Activated CD4-positive, alpha-beta memory T cell treated with anti-CD3 and anti-CD28 coated beads, Interleukin-2, amount 10 ng/mL, durations not matched to agents 7 days and 5 days (primary cell): ENCODE measurements around the gene CEACAM18. TPM values are rescaled to one million over a fixed set of nuclear protein-coding genes. Genes with fewer than 3 reads are reported as not detected.

ENCODE experiments used
- CTCF ChIA-PET: fragments of 350-600 bp; sonication (Branson Sonifier 250); formaldehyde crosslinking; loops from one replicate; lab custom pipeline; 2021; ENCODE audit warnings: antibody characterized with exemption, inconsistent platforms; lab: Charles Lee
- POLR2A ChIA-PET: fragments of 350-600 bp; sonication (Branson Sonifier 250); formaldehyde crosslinking; loops from one replicate; lab custom pipeline; 2021; ENCODE audit warnings: antibody characterized with exemption; lab: Charles Lee
- DNase-seq: peaks from one replicate; pipeline ENCODE4 v3.0.0-alpha.2; 2020
- H3K27ac Mint-ChIP-seq: one replicate; pipeline ENCODE4 v1.8.0; 2021; ENCODE audit warnings: mild to moderate bottlenecking, mixed read lengths
- H3K27me3 Mint-ChIP-seq: one replicate; pipeline ENCODE4 v1.8.0; 2021; ENCODE audit warnings: mixed read lengths
- H3K36me3 Mint-ChIP-seq: one replicate; pipeline ENCODE4 v1.8.0; 2021; ENCODE audit warnings: low read depth, mixed read lengths
- H3K4me1 Mint-ChIP-seq: one replicate; pipeline ENCODE4 v1.8.0; 2021; ENCODE audit warnings: mixed read lengths
- H3K4me3 Mint-ChIP-seq: one replicate; pipeline ENCODE4 v1.8.0; 2021; ENCODE audit warnings: mild to moderate bottlenecking, mixed read lengths
- H3K9me3 Mint-ChIP-seq: one replicate; pipeline ENCODE4 v1.8.0; 2021; ENCODE audit warnings: mixed read lengths
- total RNA-seq, 2 experiments: library from RNA; stranded (reverse); gene quantifications; one replicate each; pipeline ENCODE4 v1.2.3, GENCODE V29; 2021

The CEACAM18 gene
- total RNA-seq, 2 experiments from 2014 or later: not detected

DNA sequence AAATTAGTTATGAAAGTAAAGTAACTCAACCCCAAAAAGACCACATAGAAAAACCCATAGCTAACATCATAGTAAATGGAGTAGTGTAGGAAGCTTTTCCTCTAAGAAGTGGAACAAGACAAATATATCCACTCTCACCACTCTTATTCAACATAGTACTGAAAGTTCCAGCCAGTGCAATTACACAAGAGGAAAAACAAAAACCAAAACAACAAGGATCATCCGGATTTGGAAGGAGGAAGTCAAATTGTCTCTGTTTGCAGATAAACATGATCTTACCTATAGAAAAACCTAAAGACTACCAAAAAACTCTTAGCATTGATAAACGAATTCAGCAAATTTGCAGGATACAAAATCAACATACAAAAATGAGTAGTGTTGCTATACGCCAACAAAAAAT is 11.6 kb upstream of the CEACAM18 start:
- H3K36me3 Mint-ChIP-seq: no peaks in the 10 kb centered on the region
- peaks cover 36% of the 10 kb centered on the region for H3K4me1 Mint-ChIP-seq
- H3K9me3 Mint-ChIP-seq: no peaks in the 10 kb centered on the region
- no peak overlapping the region for H3K27ac Mint-ChIP-seq
- no peak for DNase-seq
- peaks cover 30% of the 10 kb centered on the region for H3K27me3 Mint-ChIP-seq
- ChIA-PET CTCF (interaction anchor here (1.2 to 2.6 kb wide), 3 partner anchors 50 to 194 kb away, joined by 3 to 15 read pairs (median 9); partner anchors contain the start of gene SIGLEC10), POLR2A (interaction anchor here (1.3 kb wide), 1 partner anchor 190 kb away, joined by 3 read pairs; no protein-coding TSS in a partner anchor)
- no peak overlapping the region for H3K4me3 Mint-ChIP-seq

DNA sequence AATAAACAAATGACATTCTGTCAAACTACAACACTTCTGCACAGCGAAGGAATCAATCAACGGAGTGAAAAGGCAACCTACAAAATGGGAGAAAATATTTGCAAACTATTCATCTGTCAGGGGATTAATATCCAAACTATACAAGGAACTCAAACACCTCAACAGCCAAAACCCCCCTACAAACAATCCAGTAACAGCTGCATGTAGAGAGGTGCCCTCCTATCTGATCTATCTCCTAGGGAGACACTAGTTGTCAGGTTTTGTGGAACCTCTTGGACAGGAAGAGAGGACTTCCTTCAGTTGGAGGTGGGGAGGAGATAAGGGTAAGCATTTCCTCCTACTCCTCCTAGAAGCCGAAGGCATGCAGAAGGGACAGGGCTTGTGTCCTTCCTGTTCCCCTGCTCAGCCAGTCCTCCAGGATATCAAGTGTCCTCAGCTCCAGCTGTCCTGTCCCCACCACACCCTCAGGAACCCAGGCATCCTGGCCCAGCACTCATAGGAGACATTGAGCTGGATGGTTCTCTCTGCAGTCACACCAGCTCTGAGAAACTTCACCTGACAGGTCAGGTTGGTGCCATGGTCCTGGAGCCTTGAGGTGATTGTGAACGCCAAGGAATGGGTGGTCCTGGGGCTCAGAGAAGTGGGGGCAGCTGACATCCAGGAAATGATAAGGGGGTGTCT is 10.3 kb upstream of the CEACAM18 start:
- POLR2A ChIA-PET: no interaction called here
- Mint-ChIP-seq H3K36me3 (no peaks in the 10 kb centered on the region), H3K4me1 (peaks cover 39% of the 10 kb centered on the region), H3K27ac (no peak overlapping the region), H3K4me3 (no peak overlapping the region), H3K27me3 (peaks cover 29% of the 10 kb centered on the region), H3K9me3 (no peaks in the 10 kb centered on the region)
- no peak for DNase-seq
- CTCF ChIA-PET: interaction anchor here (0.7 to 2.6 kb wide), 3 partner anchors 8 to 193 kb away, joined by 3 to 15 read pairs (median 9); no protein-coding TSS in a partner anchor

DNA sequence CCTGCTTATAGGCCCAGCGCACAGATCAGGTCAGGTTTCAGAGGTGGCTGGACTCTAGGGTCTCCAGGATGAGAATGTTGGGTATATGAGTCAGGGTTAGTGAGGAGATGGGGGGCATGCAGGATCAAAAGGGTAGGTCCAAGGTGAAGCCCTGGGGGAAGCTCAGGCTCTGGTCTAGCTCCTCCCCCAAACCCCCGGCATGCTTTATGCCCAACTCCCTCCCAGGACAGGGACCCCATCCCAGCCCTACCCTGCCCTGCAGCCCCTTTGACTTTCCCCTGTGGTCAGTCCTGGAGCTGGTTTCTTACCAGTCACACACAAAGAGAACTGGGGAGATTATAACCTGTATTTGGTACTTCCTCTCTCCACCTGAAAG is 9.8 kb upstream of the CEACAM18 start:
- Mint-ChIP-seq H3K27me3 (peaks cover 25% of the 10 kb centered on the region), H3K27ac (no peak overlapping the region), H3K4me3 (no peak overlapping the region), H3K9me3 (no peaks in the 10 kb centered on the region), H3K36me3 (no peaks in the 10 kb centered on the region), H3K4me1 (peaks cover 33% of the 10 kb centered on the region)
- POLR2A ChIA-PET: no interaction called here
- CTCF ChIA-PET: interaction anchor here (0.6 to 2.6 kb wide), 3 partner anchors 188 to 192 kb away, joined by 4 to 15 read pairs (median 9); no protein-coding TSS in a partner anchor
- no peak for DNase-seq

DNA sequence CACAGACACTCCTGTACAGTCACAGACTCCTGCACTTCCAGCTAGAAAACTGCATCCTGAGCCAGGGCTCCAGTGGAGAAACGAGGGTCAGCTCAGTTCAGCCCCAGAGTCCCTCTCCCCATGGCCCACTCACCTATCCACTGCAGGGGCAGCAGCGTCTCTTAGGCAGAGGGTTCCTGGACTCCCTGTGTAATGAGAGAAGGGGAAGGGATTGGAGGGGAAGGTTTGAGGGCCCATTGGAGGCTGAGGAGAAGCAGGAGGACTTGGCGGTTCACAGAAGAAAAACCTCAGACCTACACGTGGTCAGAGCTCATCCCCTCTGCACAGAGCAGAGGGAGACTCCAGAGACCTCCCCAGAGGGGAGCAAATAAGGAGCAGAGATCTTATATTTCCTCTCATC is 9.2 kb upstream of the CEACAM18 start:
- peaks cover 31% of the 10 kb centered on the region for H3K4me1 Mint-ChIP-seq
- no peak overlapping the region for H3K4me3 Mint-ChIP-seq
- no peaks in the 10 kb centered on the region for H3K36me3 Mint-ChIP-seq
- CTCF ChIA-PET: interaction anchor here (0.6 kb wide), 1 partner anchor 189 kb away, joined by 4 read pairs; no protein-coding TSS in a partner anchor
- POLR2A ChIA-PET: no interaction called here
- H3K9me3 Mint-ChIP-seq: no peaks in the 10 kb centered on the region
- no peak overlapping the region for H3K27ac Mint-ChIP-seq
- H3K27me3 Mint-ChIP-seq: peaks cover 22% of the 10 kb centered on the region
- DNase-seq: no peak

GRCh38 chr19:51469629-51470028 is 8.7 kb upstream of the CEACAM18 start:
- Mint-ChIP-seq H3K27me3 (peaks cover 20% of the 10 kb centered on the region), H3K36me3 (no peaks in the 10 kb centered on the region), H3K27ac (no peak overlapping the region), H3K4me3 (no peak overlapping the region), H3K9me3 (no peaks in the 10 kb centered on the region), H3K4me1 (peaks cover 28% of the 10 kb centered on the region)
- DNase-seq: no peak
- CTCF ChIA-PET: no interaction called here
- POLR2A ChIA-PET: no interaction called here

DNA sequence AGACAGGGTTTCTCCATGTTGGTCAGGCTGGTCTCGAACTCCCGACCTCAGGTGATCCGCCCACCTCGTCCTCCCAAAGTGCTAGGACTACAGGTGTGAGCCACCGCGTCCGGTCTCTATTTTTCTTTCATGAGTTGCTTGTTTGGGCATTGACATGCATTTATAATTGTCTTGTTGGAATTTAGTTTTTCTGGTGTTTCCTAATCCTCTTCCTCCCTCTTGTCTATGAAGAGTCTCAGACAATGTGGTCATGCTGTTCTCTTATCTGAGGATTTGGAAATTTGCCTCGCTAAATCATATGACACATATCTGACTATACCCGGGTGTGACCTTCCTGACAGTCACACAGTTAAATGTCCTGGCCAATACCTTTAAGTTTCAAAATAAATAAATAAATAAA is 7.4 kb upstream of the CEACAM18 start:
- peaks cover 26% of the 10 kb centered on the region for H3K4me1 Mint-ChIP-seq
- H3K9me3 Mint-ChIP-seq: no peaks in the 10 kb centered on the region
- CTCF ChIA-PET: interaction anchor here (0.7 to 1.4 kb wide), 5 partner anchors 8 to 298 kb away, joined by 3 to 9 read pairs (median 3); no protein-coding TSS in a partner anchor

GRCh38 chr19:51471527-51471926 is 6.8 kb upstream of the CEACAM18 start:
- no peak overlapping the region for H3K4me3 Mint-ChIP-seq
- H3K36me3 Mint-ChIP-seq: no peaks in the 10 kb centered on the region
- no peak overlapping the region for H3K27ac Mint-ChIP-seq
- peaks cover 26% of the 10 kb centered on the region for H3K4me1 Mint-ChIP-seq
- ChIA-PET CTCF (interaction anchor here (0.5 to 1.4 kb wide), 7 partner anchors 9 to 186 kb away, joined by 3 to 9 read pairs (median 3); no protein-coding TSS in a partner anchor), POLR2A (no interaction called here)
- DNase-seq: no peak
- no peaks in the 10 kb centered on the region for H3K9me3 Mint-ChIP-seq
- H3K27me3 Mint-ChIP-seq: peaks cover 11% of the 10 kb centered on the region

More for the DNA sequence above, 7.4 kb upstream of the CEACAM18 start:
- Mint-ChIP-seq H3K36me3 (no peaks in the 10 kb centered on the region), H3K4me3 (no peak overlapping the region), H3K27me3 (peaks cover 14% of the 10 kb centered on the region), H3K27ac (no peak overlapping the region)
- no peak for DNase-seq
- POLR2A ChIA-PET: no interaction called here

DNA sequence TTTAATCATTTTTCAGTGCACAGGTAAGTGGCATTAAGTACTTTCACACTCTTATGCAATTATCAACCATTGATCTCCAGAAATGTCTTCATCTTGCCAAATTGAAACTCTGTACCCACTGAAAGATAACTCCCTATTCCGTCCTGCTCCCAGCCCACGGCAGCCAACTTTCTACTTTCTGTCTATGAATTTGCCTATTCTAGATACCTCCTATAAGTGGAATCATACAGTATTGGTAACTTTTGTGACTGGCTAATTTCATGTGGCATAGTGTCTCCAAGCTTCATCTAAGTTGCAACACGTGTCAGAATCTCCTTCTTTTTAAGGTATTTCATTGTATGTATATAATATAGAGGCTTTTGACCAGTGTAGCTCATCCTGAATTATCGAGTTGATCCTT is 5.7 kb upstream of the CEACAM18 start:
- no peaks in the 10 kb centered on the region for H3K36me3 Mint-ChIP-seq
- ChIA-PET CTCF (interaction anchor here (0.7 to 3.9 kb wide), 16 partner anchors 12 to 305 kb away, joined by 3 to 66 read pairs (median 5); no protein-coding TSS in a partner anchor), POLR2A (no interaction called here)
- peaks cover 19% of the 10 kb centered on the region for H3K4me1 Mint-ChIP-seq
- peaks cover 8% of the 10 kb centered on the region for H3K27me3 Mint-ChIP-seq
- H3K27ac Mint-ChIP-seq: no peak overlapping the region
- no peak for DNase-seq
- no peak overlapping the region for H3K4me3 Mint-ChIP-seq
- H3K9me3 Mint-ChIP-seq: no peaks in the 10 kb centered on the region

GRCh38 chr19:51473009-51473707 is 5.2 kb upstream of the CEACAM18 start:
- Mint-ChIP-seq H3K27me3 (peaks cover 8% of the 10 kb centered on the region), H3K9me3 (no peaks in the 10 kb centered on the region), H3K36me3 (no peaks in the 10 kb centered on the region), H3K4me3 (no peak overlapping the region), H3K27ac (no peak overlapping the region), H3K4me1 (peaks cover 13% of the 10 kb centered on the region)
- POLR2A ChIA-PET: no interaction called here
- CTCF ChIA-PET: interaction anchor here (0.7 to 3.9 kb wide), 19 partner anchors 9 to 304 kb away, joined by 3 to 66 read pairs (median 5); no protein-coding TSS in a partner anchor
- DNase-seq: peak; percentile 82

GRCh38 chr19:51476164-51476563 is 2.2 kb upstream of the CEACAM18 start:
- H3K9me3 Mint-ChIP-seq: no peaks in the 10 kb centered on the region
- H3K27me3 Mint-ChIP-seq: peaks cover 13% of the 10 kb centered on the region
- H3K27ac Mint-ChIP-seq: no peak overlapping the region
- H3K4me3 Mint-ChIP-seq: no peak overlapping the region
- no peaks in the 10 kb centered on the region for H3K36me3 Mint-ChIP-seq
- CTCF ChIA-PET: interaction anchor here (0.7 to 3.9 kb wide), 4 partner anchors 9 to 183 kb away, joined by 3 to 66 read pairs (median 26); no protein-coding TSS in a partner anchor
- peaks cover 5% of the 10 kb centered on the region for H3K4me1 Mint-ChIP-seq
- DNase-seq: no peak
- POLR2A ChIA-PET: no interaction called here

- Mint-ChIP-seq H3K9me3 (no peaks in the 10 kb centered on the region), H3K4me1 (peaks cover 5% of the 10 kb centered on the region), H3K4me3 (no peak overlapping the region), H3K27ac (no peak overlapping the region), H3K36me3 (no peaks in the 10 kb centered on the region), H3K27me3 (peaks cover 13% of the 10 kb centered on the region)
- CTCF ChIA-PET: interaction anchor here (0.6 kb wide), 1 partner anchor 69 kb away, joined by 3 read pairs; no protein-coding TSS in a partner anchor
- POLR2A ChIA-PET: no interaction called here
- no peak for DNase-seq
Observed at GRCh38 chr19:51477344-51477743, 995 bp upstream of the CEACAM18 start.

DNA sequence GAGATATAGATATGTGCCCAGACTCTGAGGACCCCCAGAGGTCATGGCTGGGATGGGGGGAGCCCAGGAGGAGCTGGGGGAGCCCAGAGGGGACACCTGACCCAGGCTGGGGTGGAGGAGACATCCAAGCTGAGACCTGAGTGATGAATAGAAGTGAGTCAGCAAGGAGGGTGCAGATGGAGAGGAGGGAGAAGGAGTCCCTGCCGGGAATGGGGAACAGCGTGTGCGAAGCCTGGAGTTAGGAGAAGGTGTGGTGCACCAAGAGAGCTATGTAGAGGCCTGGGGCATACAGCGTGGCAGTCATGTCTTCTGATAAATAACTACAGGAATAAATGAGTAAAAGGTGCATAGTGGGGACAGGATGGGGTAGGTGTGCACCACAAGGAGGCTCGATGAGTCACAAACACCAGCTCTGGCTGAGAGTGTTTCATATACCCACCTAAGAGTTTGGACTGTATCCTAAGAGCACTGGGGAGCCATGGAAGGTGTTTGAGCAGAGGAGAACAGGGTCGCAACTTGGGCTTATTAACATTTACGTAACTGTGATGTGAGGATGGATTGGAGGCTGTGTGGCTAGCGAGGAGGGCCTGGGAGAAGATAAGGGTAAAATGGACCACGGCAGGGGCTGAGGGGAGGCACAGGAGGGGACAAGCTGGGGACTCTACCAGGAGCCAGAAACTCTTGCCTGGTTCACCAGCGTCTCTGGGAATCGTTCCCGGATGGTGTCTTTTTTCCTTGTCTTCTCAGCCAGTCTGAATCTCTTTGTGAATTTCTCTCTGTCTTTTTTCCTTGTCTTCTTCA is 1.4 kb downstream of the CEACAM18 start:
- Mint-ChIP-seq H3K27me3 (peaks cover 11% of the 10 kb centered on the region), H3K36me3 (no peaks in the 10 kb centered on the region), H3K4me1 (no peaks in the 10 kb centered on the region), H3K27ac (no peak overlapping the region), H3K9me3 (no peaks in the 10 kb centered on the region), H3K4me3 (no peak overlapping the region)
- no peak for DNase-seq
- POLR2A ChIA-PET: no interaction called here
- CTCF ChIA-PET: no interaction called here
